Cortex of kidney (tissue), 1 donor: ENCODE data around the gene TMEM220.
"Not testable (repeated sequence)": the region's sequence is repeated elsewhere in the genome, so short reads cannot be mapped to it uniquely, and the experiment has no call there.

Experiments used
- DNase-seq: peaks from one replicate; lab custom pipeline; 2025; lab: John Stamatoyannopoulos, UW

TMEM220 gene

DNA sequence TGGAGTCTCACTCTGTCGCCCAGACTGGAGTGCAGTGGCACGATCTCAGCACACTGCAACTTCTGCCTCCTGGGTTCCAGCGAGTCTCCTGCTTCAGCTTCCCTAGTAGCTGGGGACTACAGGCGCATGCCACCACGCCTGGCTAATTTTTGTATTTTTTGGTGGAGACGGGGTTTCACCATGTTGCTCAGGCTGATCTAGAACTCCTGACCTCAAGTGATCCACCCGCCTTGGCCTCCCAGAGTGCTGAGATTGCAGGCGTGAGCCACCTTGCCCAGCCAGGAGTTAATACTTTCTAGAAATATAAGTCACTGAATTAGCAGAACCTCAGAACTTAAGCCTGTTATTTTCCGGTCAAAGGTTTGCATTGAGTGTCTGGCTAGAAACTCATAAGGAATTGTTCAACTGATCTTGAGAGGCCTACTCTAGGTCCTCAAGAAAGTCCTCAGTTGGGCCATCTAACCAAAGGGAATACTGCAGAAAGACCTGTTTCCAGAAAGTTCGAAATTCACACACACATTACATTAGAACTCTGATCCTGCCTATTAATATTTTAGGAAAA lies 1.4 kb downstream of the TMEM220 start:
- DNase-seq: no peak

- DNase-seq: no peak
These were observed 2.6 kb downstream of the TMEM220 start for GRCh38 chr17:10727192-10727591.

DNA sequence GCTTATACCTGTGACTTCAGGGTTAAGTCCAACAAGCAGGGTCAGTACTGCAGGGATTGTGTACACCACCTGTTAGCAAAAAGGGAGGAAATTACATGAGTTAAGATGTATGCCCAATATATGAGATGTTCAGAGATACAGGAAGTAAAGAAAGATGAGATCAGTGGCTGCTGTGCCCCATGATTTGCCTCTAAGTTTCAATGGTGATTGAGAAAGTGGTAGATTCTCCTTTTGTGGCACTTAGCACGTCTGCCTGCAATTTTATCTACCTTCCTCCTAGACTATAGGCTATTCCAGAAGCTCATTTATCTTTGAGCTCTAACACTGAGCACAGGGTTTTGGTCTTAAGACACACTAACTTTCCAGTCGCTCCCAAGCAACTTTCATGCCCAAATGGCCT lies 3.6 kb downstream of the TMEM220 start:
- DNase-seq: no peak

GRCh38 chr17:10725262-10725661 lies 4.6 kb downstream of the TMEM220 start:
- no peak for DNase-seq

DNA sequence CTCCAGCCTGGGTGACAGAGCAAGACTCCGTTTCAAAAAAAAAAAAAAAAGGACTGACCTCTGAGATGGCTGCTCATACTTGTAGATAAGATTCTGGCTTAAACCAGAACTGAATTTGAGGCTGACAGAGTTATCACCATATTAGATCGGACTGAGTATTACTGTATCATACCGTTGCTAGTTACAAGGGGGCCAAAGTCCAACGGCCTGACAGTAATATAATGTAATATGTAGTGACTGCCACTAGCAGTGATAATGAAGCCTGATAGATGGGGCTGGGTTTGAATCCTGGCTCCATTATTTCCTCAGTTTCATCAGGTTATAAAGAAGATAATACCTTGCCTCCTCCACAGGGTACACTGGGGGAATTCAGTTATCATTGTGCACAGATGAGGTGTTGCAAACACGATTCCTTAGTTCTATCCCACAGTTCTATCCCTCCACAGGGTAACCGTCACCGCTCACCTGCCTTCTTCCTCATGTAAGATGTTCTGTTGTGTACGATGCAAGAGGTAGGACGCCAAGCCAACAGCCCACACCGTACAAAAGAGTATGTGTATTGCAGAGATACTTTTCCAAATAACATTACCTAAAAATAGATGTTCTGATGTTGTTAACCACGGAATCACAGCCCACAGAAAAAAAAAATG lies 5.2 kb downstream of the TMEM220 start:
- DNase-seq: no peak

- no peak for DNase-seq
These were observed 11.3 kb downstream of the TMEM220 start for GRCh38 chr17:10718547-10718946.

GRCh38 chr17:10716218-10716617 lies 13.6 kb downstream of the TMEM220 start:
- no peak for DNase-seq

DNA sequence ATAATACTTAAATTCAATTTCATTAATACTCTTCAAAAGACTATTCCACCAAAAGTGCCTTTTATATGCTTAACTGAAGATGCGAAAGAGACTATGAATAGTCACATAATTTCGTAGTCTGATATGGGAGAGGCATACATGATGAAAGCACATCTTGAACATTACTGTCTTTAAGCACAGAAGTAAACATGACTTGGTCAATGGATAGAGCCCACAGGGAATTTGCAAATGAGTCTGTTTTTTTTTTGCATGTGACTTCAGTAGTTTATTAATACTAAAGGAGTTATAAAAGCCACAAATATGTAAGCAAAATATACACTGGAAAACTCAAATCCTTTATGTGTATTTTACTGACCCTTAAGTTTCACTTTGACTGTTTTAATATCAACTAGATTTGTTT lies 16.5 kb downstream of the TMEM220 start:
- DNase-seq: no peak

DNA sequence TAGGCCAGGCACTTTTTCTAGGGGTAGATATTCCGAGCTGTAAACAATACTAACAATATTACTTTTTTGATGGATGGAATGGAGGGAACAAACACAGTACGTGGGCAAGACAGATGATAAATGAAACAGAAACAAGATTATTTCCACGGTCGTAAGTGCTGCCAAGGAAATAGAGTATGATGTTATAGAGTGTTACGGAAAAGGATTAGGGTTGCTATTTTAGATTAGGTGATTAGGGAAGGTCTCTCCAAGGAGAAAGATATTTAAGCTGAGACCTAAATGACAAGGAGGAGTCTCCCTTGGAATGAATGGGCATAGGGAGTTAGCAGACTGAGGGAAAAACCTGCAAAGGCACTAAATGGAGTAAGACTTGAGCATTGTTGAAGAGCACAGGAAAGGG lies 24.1 kb downstream of the TMEM220 start:
- no peak for DNase-seq

DNA sequence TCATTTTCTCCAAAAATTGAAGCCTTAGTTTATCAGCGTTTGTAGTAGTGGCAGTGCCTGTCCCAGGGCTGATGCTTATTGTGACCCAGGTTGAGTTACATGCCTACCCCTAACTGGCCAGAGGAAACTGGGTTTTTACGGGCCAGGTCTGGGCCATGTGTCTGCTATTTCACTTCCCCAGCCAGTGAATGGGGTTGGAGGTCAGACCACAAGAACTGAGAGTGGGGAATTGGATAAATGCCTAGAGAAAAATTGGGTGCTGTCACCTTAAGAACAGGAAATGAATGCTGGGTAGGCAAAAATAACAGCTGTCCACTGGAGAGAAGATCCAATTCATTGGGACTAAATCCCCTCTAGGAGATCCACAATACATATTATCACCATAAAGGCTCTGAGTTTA lies 27.2 kb downstream of the TMEM220 start:
- DNase-seq: no peak

GRCh38 chr17:10699856-10700255 lies 30.0 kb downstream of the TMEM220 start:
- no peak for DNase-seq

DNA sequence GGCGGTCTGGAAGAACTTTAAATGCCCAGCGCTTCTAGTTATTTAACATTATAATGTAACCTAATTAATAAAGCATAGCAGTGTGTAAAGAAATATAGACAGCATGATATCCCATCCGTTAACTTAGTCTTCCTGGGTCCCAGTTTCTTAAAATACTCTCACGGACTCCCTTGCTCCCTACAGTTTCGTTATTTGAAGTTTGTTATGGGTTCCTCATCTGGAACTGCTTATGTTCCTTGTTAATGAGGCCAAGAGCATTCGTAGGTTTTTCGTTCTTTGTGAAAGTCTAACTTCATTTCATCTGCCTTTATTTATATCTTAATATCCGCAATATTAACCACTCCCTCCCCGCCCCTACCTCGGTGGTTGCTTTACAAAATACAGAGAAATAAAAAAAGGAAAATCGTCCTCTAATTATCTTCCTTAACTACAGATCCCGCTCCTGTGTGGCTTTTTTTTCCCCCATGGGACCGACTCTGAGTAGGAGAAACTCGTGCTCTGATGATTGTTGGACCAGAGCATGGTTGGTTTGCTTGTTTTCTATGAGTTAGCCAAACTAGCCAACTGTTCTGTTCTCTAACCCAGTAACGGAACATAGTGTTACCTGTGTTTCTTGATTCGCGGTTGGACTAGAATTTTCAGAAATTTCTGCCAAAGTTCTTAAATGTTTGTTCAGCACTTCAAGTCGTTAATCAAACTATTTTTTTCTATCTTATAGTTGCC lies 31.6 kb downstream of the TMEM220 start:
- DNase-seq: no peak

- peak; percentile 40 for DNase-seq
These were observed 32.4 kb downstream of the TMEM220 start, which contains the start of the genes ADPRM and SCO1 for GRCh38 chr17:10697092-10698081. ADPRM (plus strand) TSS chr17:10697594; CDS start chr17:10704927, 7,333 bp downstream. SCO1 (minus strand) TSS chr17:10697533; CDS start chr17:10697507, 26 bp downstream.

GRCh38 chr17:10695875-10696407 lies 33.9 kb downstream of the TMEM220 start:
- DNase-seq: not testable (repeated sequence)

DNA sequence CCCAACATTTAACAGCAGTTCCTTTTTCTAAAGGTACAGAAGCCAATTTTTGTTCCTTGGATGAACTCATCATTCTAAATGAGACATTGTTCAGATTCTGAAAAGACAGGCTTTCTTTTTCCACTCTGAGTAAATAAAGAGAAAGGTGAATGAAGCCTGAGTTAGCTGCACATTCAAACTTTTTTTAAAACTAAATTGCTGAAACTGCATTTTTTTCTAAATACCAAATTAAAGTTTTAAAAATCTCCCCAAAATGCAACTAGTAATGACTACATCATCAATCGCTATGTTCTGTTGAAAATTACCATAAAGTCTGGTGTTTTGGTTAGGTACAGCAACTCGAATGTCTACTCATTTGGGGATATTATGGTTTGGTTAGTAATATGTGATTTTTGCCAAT lies 42.3 kb downstream of the TMEM220 start:
- DNase-seq: no peak

- no peak for DNase-seq
These were observed 46.0 kb downstream of the TMEM220 start for GRCh38 chr17:10683853-10684252.

GRCh38 chr17:10681866-10682446 lies 47.9 kb downstream of the TMEM220 start:
- no peak for DNase-seq

DNA sequence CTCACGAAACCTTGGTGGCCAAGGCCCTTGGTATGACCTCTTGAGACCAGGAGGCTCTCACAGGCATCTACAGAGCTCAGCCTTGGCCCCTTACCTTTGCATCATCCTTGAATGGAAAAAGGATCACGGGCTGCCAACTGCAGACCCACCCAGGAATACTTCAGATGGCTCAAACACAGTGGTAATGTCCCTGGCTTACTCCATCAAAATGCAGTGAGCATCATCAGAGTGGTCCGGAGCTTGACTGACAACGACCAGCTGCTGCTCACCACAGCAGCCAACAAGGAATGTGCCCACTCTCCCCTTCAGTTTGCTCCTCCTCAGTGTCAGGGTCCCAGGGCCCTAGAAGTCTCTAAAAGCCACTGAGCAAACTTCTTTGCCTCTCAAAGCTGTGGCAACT lies 55.1 kb downstream of the TMEM220 start:
- DNase-seq: no peak

DNA sequence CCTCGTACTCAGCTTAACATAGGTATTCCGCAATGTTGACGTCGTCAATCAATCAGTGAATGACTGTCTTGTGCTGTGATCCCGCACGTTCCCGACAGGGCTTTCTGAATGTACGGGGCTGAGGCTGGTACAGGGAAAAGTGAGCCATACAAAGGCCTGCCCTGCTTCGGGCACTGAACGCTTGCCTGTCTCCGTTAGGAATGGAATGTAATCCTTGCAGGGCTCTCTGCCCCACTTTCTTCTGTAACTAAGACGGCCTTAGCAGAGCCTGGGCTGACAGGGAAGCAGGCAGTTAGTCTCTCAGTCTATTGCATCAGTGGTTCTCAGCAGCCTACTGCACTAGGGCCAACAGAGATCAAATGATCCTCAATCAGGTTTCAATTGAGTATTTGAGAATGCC lies 56.5 kb downstream of the TMEM220 start:
- no peak for DNase-seq

DNA sequence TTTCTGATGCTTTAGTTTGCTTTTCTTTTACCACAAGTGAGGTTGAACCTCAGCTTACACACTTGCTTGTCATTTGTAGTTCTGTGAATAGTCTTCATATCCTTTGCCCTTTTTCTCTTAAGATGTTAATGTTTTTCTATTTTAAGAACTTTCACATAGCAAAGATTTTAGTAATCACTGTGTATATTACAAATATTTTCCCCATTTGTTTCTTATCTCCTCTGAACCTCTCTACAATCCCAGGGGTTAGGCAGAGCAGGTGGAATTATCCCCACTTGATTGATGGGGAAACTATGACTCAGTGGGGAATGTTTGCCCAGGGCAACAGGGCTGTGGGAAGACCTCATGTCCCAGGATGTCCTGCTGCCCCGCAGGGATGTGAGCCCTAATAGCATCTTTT lies 61.0 kb downstream of the TMEM220 start:
- no peak for DNase-seq

DNA sequence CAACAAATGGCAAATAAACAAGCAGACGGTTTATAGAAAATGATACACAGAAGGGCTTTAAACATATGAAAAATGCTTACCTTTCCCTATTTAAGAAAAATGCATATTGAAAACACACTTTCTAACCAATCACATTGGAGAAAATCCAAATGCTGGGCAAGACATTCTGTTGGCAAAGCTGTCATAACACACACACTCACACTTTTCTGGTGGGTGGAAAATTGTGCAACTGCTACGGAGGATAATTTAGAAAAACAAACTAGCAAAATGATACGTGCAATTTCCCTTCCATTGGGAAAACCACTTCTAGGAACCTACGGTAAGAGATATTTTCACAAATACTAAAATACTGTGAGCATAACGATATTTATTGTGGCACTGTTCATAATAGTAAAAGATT lies 62.9 kb downstream of the TMEM220 start:
- DNase-seq: no peak
